Loucy (cell line): Measurements from ENCODE around the gene ELOVL6.

Experiments
- EZH2phosphoT487 ChIP-seq: fragments of 200-600 bp; IDR thresholded peaks from 2 replicates; pipeline ENCODE4 v1.6.1; 2018; ENCODE audit warnings: antibody characterized with exemption, mild to moderate bottlenecking, moderate library complexity, borderline replicate concordance
- TF ChIP-seq, protein P1 (sequence below): fragments of 200-600 bp; sonication (generic); conservative IDR thresholded peaks from 2 replicates; pipeline ENCODE4 v1.5.1; 2014; ENCODE audit warnings: mild to moderate bottlenecking, antibody characterized with exemption, low read length

DNA sequence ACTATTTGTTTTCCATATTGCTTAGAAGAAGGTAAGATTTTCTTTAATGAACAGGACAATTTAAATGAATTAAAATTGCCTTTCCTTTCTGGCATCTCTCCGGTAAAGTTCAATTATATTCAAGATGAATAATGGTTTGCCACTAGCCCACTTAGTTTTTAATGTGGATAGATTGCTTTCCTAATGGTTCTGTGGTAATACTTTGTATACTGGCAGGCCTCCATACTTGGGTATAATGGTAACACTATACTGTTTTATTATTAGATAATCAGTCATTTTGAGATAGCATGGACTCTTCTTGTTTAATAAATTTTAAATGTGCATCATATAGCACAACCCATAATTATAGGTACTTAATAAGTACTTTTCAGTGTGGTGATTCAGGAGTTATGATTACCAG, 89.5 kb downstream of the ELOVL6 start:
- TF ChIP-seq, protein P1, sequence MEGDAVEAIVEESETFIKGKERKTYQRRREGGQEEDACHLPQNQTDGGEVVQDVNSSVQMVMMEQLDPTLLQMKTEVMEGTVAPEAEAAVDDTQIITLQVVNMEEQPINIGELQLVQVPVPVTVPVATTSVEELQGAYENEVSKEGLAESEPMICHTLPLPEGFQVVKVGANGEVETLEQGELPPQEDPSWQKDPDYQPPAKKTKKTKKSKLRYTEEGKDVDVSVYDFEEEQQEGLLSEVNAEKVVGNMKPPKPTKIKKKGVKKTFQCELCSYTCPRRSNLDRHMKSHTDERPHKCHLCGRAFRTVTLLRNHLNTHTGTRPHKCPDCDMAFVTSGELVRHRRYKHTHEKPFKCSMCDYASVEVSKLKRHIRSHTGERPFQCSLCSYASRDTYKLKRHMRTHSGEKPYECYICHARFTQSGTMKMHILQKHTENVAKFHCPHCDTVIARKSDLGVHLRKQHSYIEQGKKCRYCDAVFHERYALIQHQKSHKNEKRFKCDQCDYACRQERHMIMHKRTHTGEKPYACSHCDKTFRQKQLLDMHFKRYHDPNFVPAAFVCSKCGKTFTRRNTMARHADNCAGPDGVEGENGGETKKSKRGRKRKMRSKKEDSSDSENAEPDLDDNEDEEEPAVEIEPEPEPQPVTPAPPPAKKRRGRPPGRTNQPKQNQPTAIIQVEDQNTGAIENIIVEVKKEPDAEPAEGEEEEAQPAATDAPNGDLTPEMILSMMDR, result no peak
- no peak for TF ChIP-seq EZH2phosphoT487
